H1 (cell line): ENCODE results near the gene SARS2. TPM values are rescaled to one million over a fixed set of nuclear protein-coding genes. Genes with fewer than 3 reads are reported as not detected.

Experiments used
- CTCF ChIA-PET: fragments of 300-600 bp; sonication (Branson Sonifier 250); formaldehyde crosslinking; loops from one replicate; lab custom pipeline; 2021; ENCODE audit not compliant: partially characterized antibody; lab: Charles Lee
- POLR2A ChIA-PET: fragments of 300-600 bp; sonication (Branson Sonifier 250); formaldehyde crosslinking; loops from one replicate; lab custom pipeline; 2021; ENCODE audit warnings: inconsistent platforms; ENCODE audit not compliant: partially characterized antibody; lab: Charles Lee
- DNase-seq, 2 experiments: peaks; one replicate each; pipeline versions ENCODE4 v3.0.0 to v3.0.0-alpha.2; 2010 to 2022; ENCODE audit warnings: low spot score in 2 of 2, low read depth in 1 of 2, mixed read lengths in 1 of 2
- FAIRE-seq: peaks from 2 replicates; lab custom pipeline; 2011; peaks lifted over from hg19 to GRCh38; lab: Jason Lieb, UNC
- H2AFZ ChIP-seq: 2 replicates; pipeline ENCODE4 v1.8.1; 2012; ENCODE audit warnings: low read length, inconsistent platforms
- H2AK5ac ChIP-seq: 2 replicates; pipeline ENCODE4 v1.6.1; 2013; ENCODE audit warnings: low read depth, low read length
- H2BK120ac ChIP-seq: replicated peaks from 2 replicates; pipeline ENCODE3; 2013; ENCODE audit warnings: low read depth, low read length, inconsistent platforms
- H2BK12ac ChIP-seq: 2 replicates; pipeline ENCODE4 v1.6.1; 2013; ENCODE audit warnings: low read depth, low read length
- H2BK15ac ChIP-seq: 2 replicates; pipeline ENCODE4 v1.6.1; 2013; ENCODE audit warnings: low read length
- H2BK20ac ChIP-seq: 2 replicates; pipeline ENCODE4 v1.6.1; 2013; ENCODE audit warnings: low read length
- H2BK5ac ChIP-seq: 2 replicates; pipeline ENCODE4 v1.6.1; 2013; ENCODE audit warnings: low read depth, low read length
- H3K14ac ChIP-seq: 2 replicates; pipeline ENCODE4 v1.6.1; 2013; ENCODE audit warnings: inconsistent platforms; ENCODE audit not compliant: insufficient read length
- H3K18ac ChIP-seq: 2 replicates; pipeline ENCODE4 v1.6.1; 2013; ENCODE audit warnings: low read length; ENCODE audit errors: extremely low read depth
- H3K23ac ChIP-seq: 2 replicates; pipeline ENCODE4 v1.6.1; 2013; ENCODE audit warnings: inconsistent platforms; ENCODE audit not compliant: insufficient read length
- H3K23me2 ChIP-seq: 2 replicates; pipeline ENCODE4 v1.6.1; 2013; ENCODE audit warnings: low read depth, low read length
- H3K27ac ChIP-seq: 2 replicates; pipeline ENCODE4 v1.6.1; 2011; ENCODE audit warnings: low read depth, low read length, inconsistent platforms
- H3K27me3 ChIP-seq, 4 experiments: replicated peaks in 1 of 4; 1 replicate in 1 of 4; 2 replicates in 3 of 4; pipeline versions ENCODE4 v1.6.1 to v1.8.1; 2011 to 2013; ENCODE audit warnings: low read length in 3 of 4, mild to moderate bottlenecking in 3 of 4, inconsistent platforms in 2 of 4, mixed read lengths in 2 of 4, moderate library complexity in 1 of 4; ENCODE audit not compliant: control insufficient read depth in 3 of 4, insufficient read depth in 3 of 4; ENCODE audit errors: extremely low read depth in 1 of 4
- H3K36me3 ChIP-seq, 4 experiments: 2 replicates each; pipeline versions ENCODE4 v1.6.1 to v1.8.1; 2011 to 2013; ENCODE audit warnings: mild to moderate bottlenecking in 4 of 4, low read length in 3 of 4, moderate library complexity in 2 of 4, control low read depth in 1 of 4, inconsistent platforms in 1 of 4; ENCODE audit not compliant: insufficient read depth in 4 of 4, control insufficient read depth in 2 of 4
- H3K4ac ChIP-seq: replicated peaks from 2 replicates; pipeline ENCODE3; 2013; ENCODE audit warnings: low read length, low read depth, mixed read lengths, inconsistent platforms; ENCODE audit not compliant: insufficient read length
- H3K4me1 ChIP-seq, 4 experiments: replicated peaks in 1 of 4; 1 replicate in 1 of 4; 2 replicates in 3 of 4; pipeline versions ENCODE4 v1.6.1 to v1.8.1; 2011 to 2013; ENCODE audit warnings: low read length in 3 of 4, inconsistent platforms in 2 of 4, mixed read lengths in 1 of 4; ENCODE audit not compliant: insufficient read depth in 4 of 4, control insufficient read depth in 3 of 4
- H3K4me2 ChIP-seq, 2 experiments: 2 replicates each; pipeline versions ENCODE4 v1.6.1 to v1.8.1; 2011 to 2013; ENCODE audit warnings: low read depth in 2 of 2, low read length in 2 of 2, control low read depth in 1 of 2, inconsistent platforms in 1 of 2, mild to moderate bottlenecking in 1 of 2; ENCODE audit not compliant: insufficient read depth in 1 of 2
- H3K4me3 ChIP-seq, 4 experiments: fragments of 200-600, 300-600 bp in 1 of 4; sonication (generic), shearing (Covaris generic), sonication (Bioruptor Twin) in 1 of 4; 2 replicates each; pipeline versions ENCODE4 v1.5.1 to v1.8.1; 2011 to 2016; ENCODE audit warnings: low read length in 4 of 4, low read depth in 3 of 4, control low read depth in 2 of 4, inconsistent platforms in 2 of 4, mild to moderate bottlenecking in 2 of 4, mixed read lengths in 1 of 4, moderate library complexity in 1 of 4; ENCODE audit not compliant: insufficient read depth in 2 of 4; ENCODE audit errors: extremely low read depth in 1 of 4
- H3K56ac ChIP-seq: replicated peaks from 2 replicates; pipeline ENCODE3; 2013; ENCODE audit warnings: low read depth, mild to moderate bottlenecking, mixed read lengths, low read length, inconsistent platforms; ENCODE audit not compliant: insufficient read length
- H3K79me1 ChIP-seq: 2 replicates; pipeline ENCODE4 v1.6.1; 2013; ENCODE audit warnings: low read depth, low read length, control low read depth
- H3K79me2 ChIP-seq, 2 experiments: 2 replicates each; pipeline versions ENCODE4 v1.6.1 to v1.8.1; 2012 to 2013; ENCODE audit warnings: low read length in 2 of 2, mild to moderate bottlenecking in 2 of 2, inconsistent platforms in 1 of 2; ENCODE audit not compliant: insufficient read depth in 2 of 2, control insufficient read depth in 1 of 2
- H3K9ac ChIP-seq, 4 experiments: replicated peaks in 1 of 4; 1 replicate in 1 of 4; 2 replicates in 3 of 4; pipeline versions ENCODE4 v1.6.1 to v1.8.1; 2011 to 2013; ENCODE audit warnings: low read depth in 3 of 4, low read length in 3 of 4, control low read depth in 2 of 4, mild to moderate bottlenecking in 2 of 4, moderate library complexity in 2 of 4, inconsistent platforms in 1 of 4; ENCODE audit errors: extremely low read depth in 1 of 4
- H3K9me3 ChIP-seq, 2 experiments: 2 replicates each; pipeline versions ENCODE4 v1.6.1 to v1.8.1; 2012 to 2013; ENCODE audit warnings: mild to moderate bottlenecking in 2 of 2, moderate library complexity in 2 of 2, control low read depth in 1 of 2, inconsistent platforms in 1 of 2, low read depth in 1 of 2, low read length in 1 of 2, mixed read lengths in 1 of 2; ENCODE audit not compliant: insufficient read depth in 2 of 2
- H4K20me1 ChIP-seq, 2 experiments: replicated peaks in 1 of 2; 2 replicates each; pipeline versions ENCODE3 to v1.8.1; 2011 to 2013; ENCODE audit warnings: inconsistent platforms in 2 of 2, low read length in 2 of 2, mild to moderate bottlenecking in 1 of 2; ENCODE audit not compliant: insufficient read depth in 2 of 2, control insufficient read depth in 1 of 2
- H4K5ac ChIP-seq: 2 replicates; pipeline ENCODE4 v1.6.1; 2013; ENCODE audit warnings: low read length, low read depth, mixed read lengths, inconsistent platforms; ENCODE audit not compliant: insufficient read length
- H4K8ac ChIP-seq: 2 replicates; pipeline ENCODE4 v1.8.0; 2013; ENCODE audit warnings: mild to moderate bottlenecking, moderate library complexity, low read length, inconsistent platforms; ENCODE audit not compliant: insufficient read depth; ENCODE audit errors: extremely low read depth
- H4K91ac ChIP-seq: replicated peaks from 2 replicates; pipeline ENCODE3; 2013; ENCODE audit warnings: low read length, mixed read lengths, inconsistent platforms; ENCODE audit not compliant: insufficient read length
- BRCA1 ChIP-seq: IDR thresholded peaks from 2 replicates; pipeline ENCODE4 v1.6.1; 2012; ENCODE audit warnings: low read depth, low read length, improper control_type of control experiment
- EP300 ChIP-seq, 2 experiments: IDR thresholded peaks; 1 replicate in 1 of 2; 2 replicates in 1 of 2; pipeline ENCODE4 v1.6.1; 2011 to 2012; ENCODE audit warnings: low read depth in 2 of 2, low read length in 2 of 2, mild to moderate bottlenecking in 2 of 2, borderline replicate concordance in 1 of 2, inconsistent platforms in 1 of 2, moderate library complexity in 1 of 2
- KDM1A ChIP-seq: fragments of 200-600, 300-600 bp; sonication (generic); IDR thresholded peaks from 2 replicates; pipeline ENCODE4 v1.7.1; 2016; ENCODE audit warnings: mild to moderate bottlenecking, low read length, borderline replicate concordance
- WGBS, 2 experiments: shearing (Covaris generic) in 1 of 2; methylation state at CpG; one replicate each; pipeline versions ENCODE4 v1.1.6 to v1.1.7; 2013 to 2015; ENCODE audit warnings: low lambda C conversion rate in 2 of 2, mixed read lengths in 2 of 2, inconsistent platforms in 1 of 2, low coverage in 1 of 2, missing lambda C conversion rate in 1 of 2; ENCODE audit not compliant: insufficient replicate concordance in 2 of 2, insufficient coverage in 1 of 2, insufficient read length in 1 of 2; ENCODE audit errors: extremely low coverage in 1 of 2, missing lambda C conversion rate in 1 of 2; 5-methylcytosine and 5-hydroxymethylcytosine counted together
- polyA plus RNA-seq, 7 experiments: library from polyadenylated mRNA; depleted of rRNA in 3 of 7; stranded (reverse) in 5 of 7; unstranded in 2 of 7; fragments of >200 nt in 5 of 7; fragments of 200-250 nt in 2 of 7; gene quantifications; 1 replicate in 5 of 7; 2 replicates in 1 of 7; 4 replicates in 1 of 7; pipeline versions ENCODE4 v1.2.1 to v1.2.3, GENCODE V29; 2011 to 2013; ENCODE audit warnings: missing spikeins in 2 of 7, mixed read lengths in 2 of 7
- total RNA-seq: library from RNA; stranded (reverse); fragmentation: NEBNext Ultra II Directional; extraction: Animal tissue kit (Norgen Biotek cat#: 25700); gene quantifications from 2 replicates; pipeline ENCODE4 v1.2.1, GENCODE V29; 2021

SARS2 gene
- total and polyA plus RNA-seq, 2 of the 8 experiments (the other 6 are each of a cell fraction or from before 2014, with no cell fraction given), result 68.0 to 102 TPM

GRCh38 chr19:38868551-38868950, 62.0 kb downstream of the SARS2 start:
- Histone ChIP-seq H4K8ac (no peak overlapping the region; the same call in 1 of the 2 replicates), H3K23ac (no peak overlapping the region), H3K23me2 (peaks cover 7% of the 10 kb centered on the region; the same call in 1 of the 2 replicates), H3K36me3 (no peaks in the 10 kb centered on the region), H3K18ac (no peak overlapping the region), H3K9me3 (no peaks in the 10 kb centered on the region), H3K4me2 (peak overlapping the region in 1 of 2 experiments; percentile 74; a peak in 1 of 4 replicates), H2BK15ac (peak overlapping the region; percentile 46; the same call in 1 of the 2 replicates), H3K56ac (no peak overlapping the region), H3K4me1 (peaks cover 0 to 7% (median 4%) of the 10 kb centered on the region in 4 experiments; a peak in 5 of 7 replicates), H4K20me1 (no peaks in the 10 kb centered on the region), H2BK120ac (no peak overlapping the region), H4K5ac (no peak overlapping the region), H3K14ac (no peak overlapping the region), H3K79me2 (no peaks in the 10 kb centered on the region), H3K9ac (no peak overlapping the region), H2BK12ac (no peak overlapping the region), H2BK5ac (no peak overlapping the region), H3K27ac (no peak overlapping the region), H2AFZ (no peak overlapping the region), H3K4ac (no peak overlapping the region), H3K27me3 (peaks cover 0 to 11% (median 5%) of the 10 kb centered on the region in 4 experiments; a peak in 5 of 7 replicates), H3K79me1 (no peaks in the 10 kb centered on the region), H2BK20ac (no peak overlapping the region), H3K4me3 (no peak overlapping the region), H4K91ac (no peak overlapping the region), H2AK5ac (no peak overlapping the region)
- ChIA-PET POLR2A (interaction anchor here (0.6 to 3.4 kb wide), 11 partner anchors 8 to 1767 kb away, joined by 3 to 33 read pairs (median 4); partner anchors contain the start of genes CCER2, ECH1, HNRNPL and MRPS12), CTCF (interaction anchor here (0.6 to 3.3 kb wide), 11 partner anchors 8 to 209 kb away, joined by 3 to 32 read pairs (median 5); no protein-coding TSS in a partner anchor)
- DNase-seq (no peak), FAIRE-seq (no peak)
- 94% methylated on average over 6 of the region's 6 CpGs; no CpG with 5 or more reads in 1 of the 2 experiments for WGBS, 2 experiments
- TF ChIP-seq BRCA1 (no peak), EP300 (IDR thresholded peaks at IDR 0.05; ENCODE audit: borderline replicate concordance in 1 of 2, low read depth in 2 of 2, low read length in 2 of 2) (peak in 1 of 2 experiments; percentile 57; a peak in 1 of 3 replicates), KDM1A (peak; percentile 38; the same call in 1 of the 2 replicates)
